Measurements from ENCODE around the gene PIR. TPM values are rescaled to one million over a fixed set of nuclear protein-coding genes. Genes with fewer than 3 reads are reported as not detected.

The PIR gene
- total RNA-seq, 1 experiment from 2014 or later, result 17.1 TPM

DNA sequence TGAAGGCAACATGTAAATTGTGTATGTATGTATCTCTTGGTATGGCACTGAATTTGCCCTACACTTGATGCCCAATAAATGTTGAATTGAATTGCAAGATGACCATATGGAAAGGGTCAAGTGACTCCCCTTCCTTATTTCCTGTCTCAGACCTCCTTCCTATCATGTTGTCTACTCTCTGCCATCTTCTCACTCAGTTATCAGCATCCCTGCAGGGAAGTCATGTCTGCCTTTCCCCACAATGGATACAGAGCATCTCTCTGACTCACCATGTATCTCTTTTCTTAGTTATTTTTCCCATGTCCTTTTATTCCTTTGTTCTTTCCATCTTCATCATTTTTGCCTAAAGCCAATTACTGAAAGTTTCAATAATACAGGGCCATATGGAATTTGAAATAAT is 30.0 kb upstream of the PIR start (continued):
- no peak for TF ChIP-seq CBFB (CRISPR knock-in tag; IDR thresholded peaks at IDR 0.05; ENCODE audit: low read depth)
- no peak for TF ChIP-seq CREM (CRISPR knock-in tag; IDR thresholded peaks at IDR 0.05)
- TF ChIP-seq NFYB (CRISPR knock-in tag; conservative IDR thresholded peaks at IDR 0.05; ENCODE audit: low read depth), result no peak
- no peak for TF ChIP-seq TEAD4 (CRISPR knock-in tag; IDR thresholded peaks at IDR 0.05)
- TF ChIP-seq MYBL2 (CRISPR knock-in tag; IDR thresholded peaks at IDR 0.05), result no peak
- TF ChIP-seq, protein P1, sequence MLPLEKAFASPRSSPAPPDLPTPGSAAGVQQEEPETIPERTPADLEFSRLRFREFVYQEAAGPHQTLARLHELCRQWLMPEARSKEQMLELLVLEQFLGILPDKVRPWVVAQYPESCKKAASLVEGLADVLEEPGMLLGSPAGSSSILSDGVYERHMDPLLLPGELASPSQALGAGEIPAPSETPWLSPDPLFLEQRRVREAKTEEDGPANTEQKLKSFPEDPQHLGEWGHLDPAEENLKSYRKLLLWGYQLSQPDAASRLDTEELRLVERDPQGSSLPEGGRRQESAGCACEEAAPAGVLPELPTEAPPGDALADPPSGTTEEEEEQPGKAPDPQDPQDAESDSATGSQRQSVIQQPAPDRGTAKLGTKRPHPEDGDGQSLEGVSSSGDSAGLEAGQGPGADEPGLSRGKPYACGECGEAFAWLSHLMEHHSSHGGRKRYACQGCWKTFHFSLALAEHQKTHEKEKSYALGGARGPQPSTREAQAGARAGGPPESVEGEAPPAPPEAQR (CRISPR knock-in tag; IDR thresholded peaks at IDR 0.05), result no peak
- TF ChIP-seq IRF2 (CRISPR knock-in tag; IDR thresholded peaks at IDR 0.05; ENCODE audit: borderline replicate concordance, low read depth), result no peak

DNA sequence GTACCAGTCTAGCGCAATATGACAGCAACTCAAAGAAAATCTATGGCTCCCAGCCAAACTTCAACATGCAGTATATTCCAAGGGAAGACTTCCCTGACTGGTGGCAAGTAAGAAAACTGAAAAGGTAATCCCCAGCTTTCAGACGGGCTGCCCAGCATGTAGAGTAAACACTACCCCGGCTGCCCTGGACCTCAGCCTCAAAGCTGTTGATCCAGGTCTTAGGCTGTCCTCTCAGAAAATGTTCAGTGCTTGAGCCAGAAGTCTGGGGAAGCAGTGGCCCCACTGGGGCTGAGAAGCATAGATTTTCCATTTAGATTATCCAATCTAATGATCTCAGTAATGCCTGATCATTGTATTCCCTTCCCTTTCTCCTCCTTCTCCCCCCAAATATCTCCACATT is 29.3 kb upstream of the PIR start:
- ChIA-PET POLR2A (no interaction called here), CTCF (no interaction called here)
- H3K27me3 Mint-ChIP-seq (ENCODE audit: low read depth), result no peaks in the 10 kb centered on the region
- TF ChIP-seq, protein P2, sequence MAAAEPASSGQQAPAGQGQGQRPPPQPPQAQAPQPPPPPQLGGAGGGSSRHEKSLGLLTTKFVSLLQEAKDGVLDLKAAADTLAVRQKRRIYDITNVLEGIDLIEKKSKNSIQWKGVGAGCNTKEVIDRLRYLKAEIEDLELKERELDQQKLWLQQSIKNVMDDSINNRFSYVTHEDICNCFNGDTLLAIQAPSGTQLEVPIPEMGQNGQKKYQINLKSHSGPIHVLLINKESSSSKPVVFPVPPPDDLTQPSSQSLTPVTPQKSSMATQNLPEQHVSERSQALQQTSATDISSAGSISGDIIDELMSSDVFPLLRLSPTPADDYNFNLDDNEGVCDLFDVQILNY (CRISPR knock-in tag; IDR thresholded peaks at IDR 0.05), result no peak
- TF ChIP-seq TEAD4 (CRISPR knock-in tag; IDR thresholded peaks at IDR 0.05), result no peak
- TF ChIP-seq, protein P3, sequence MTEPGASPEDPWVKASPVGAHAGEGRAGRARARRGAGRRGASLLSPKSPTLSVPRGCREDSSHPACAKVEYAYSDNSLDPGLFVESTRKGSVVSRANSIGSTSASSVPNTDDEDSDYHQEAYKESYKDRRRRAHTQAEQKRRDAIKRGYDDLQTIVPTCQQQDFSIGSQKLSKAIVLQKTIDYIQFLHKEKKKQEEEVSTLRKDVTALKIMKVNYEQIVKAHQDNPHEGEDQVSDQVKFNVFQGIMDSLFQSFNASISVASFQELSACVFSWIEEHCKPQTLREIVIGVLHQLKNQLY (CRISPR knock-in tag; IDR thresholded peaks at IDR 0.05), result no peak
- no peak for TF ChIP-seq ZNF138 (CRISPR knock-in tag; conservative IDR thresholded peaks at IDR 0.05)
- TF ChIP-seq NR1H2 (CRISPR knock-in tag; IDR thresholded peaks at IDR 0.05), result no peak
- no peak for ATAC-seq
- no peaks in the 10 kb centered on the region for H3K36me3 Mint-ChIP-seq
- no peak overlapping the region for H3K4me3 Mint-ChIP-seq
- H3K27ac Mint-ChIP-seq, result no peak overlapping the region
- DNase-seq (ENCODE audit: low spot score), result no peak
- H3K9me3 Mint-ChIP-seq, result no peaks in the 10 kb centered on the region
- no peaks in the 10 kb centered on the region for H3K4me1 Mint-ChIP-seq

DNA sequence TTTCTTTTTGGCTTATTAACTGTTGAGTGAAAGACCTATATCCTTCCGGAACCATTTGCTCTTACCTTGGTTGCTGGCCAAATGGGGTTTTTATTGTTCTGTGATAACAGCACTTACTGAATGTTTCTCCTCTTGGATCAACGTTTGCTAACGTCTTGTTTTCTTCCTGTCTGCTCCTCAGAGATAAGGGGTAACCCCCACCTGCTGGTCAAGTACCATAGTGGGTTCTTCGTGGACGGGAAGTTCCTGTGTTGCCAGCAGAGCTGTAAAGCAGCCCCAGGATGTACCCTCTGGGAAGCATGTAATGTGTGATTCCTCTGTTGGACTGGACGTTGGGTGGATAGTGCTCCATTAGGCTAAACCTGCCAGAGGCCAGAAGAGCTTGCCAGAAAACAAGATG is 22.8 kb upstream of the PIR start:
- H3K27ac Mint-ChIP-seq, result no peak overlapping the region
- DNase-seq (ENCODE audit: low spot score), result no peak
- no peaks in the 10 kb centered on the region for H3K27me3 Mint-ChIP-seq (ENCODE audit: low read depth)
- H3K9me3 Mint-ChIP-seq, result no peaks in the 10 kb centered on the region
- H3K4me1 Mint-ChIP-seq, result 0 out of 2 replicates have a peak, but pooled peaks cover 2% of the 10 kb centered on the region
- ChIA-PET POLR2A (no interaction called here), CTCF (no interaction called here)
- no peak for ATAC-seq
- H3K4me3 Mint-ChIP-seq, result no peak overlapping the region
- H3K36me3 Mint-ChIP-seq, result no peaks in the 10 kb centered on the region
- TF ChIP-seq, protein P4, sequence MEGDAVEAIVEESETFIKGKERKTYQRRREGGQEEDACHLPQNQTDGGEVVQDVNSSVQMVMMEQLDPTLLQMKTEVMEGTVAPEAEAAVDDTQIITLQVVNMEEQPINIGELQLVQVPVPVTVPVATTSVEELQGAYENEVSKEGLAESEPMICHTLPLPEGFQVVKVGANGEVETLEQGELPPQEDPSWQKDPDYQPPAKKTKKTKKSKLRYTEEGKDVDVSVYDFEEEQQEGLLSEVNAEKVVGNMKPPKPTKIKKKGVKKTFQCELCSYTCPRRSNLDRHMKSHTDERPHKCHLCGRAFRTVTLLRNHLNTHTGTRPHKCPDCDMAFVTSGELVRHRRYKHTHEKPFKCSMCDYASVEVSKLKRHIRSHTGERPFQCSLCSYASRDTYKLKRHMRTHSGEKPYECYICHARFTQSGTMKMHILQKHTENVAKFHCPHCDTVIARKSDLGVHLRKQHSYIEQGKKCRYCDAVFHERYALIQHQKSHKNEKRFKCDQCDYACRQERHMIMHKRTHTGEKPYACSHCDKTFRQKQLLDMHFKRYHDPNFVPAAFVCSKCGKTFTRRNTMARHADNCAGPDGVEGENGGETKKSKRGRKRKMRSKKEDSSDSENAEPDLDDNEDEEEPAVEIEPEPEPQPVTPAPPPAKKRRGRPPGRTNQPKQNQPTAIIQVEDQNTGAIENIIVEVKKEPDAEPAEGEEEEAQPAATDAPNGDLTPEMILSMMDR (IDR thresholded peaks at IDR 0.05), result no peak
- TF ChIP-seq, protein P5, sequence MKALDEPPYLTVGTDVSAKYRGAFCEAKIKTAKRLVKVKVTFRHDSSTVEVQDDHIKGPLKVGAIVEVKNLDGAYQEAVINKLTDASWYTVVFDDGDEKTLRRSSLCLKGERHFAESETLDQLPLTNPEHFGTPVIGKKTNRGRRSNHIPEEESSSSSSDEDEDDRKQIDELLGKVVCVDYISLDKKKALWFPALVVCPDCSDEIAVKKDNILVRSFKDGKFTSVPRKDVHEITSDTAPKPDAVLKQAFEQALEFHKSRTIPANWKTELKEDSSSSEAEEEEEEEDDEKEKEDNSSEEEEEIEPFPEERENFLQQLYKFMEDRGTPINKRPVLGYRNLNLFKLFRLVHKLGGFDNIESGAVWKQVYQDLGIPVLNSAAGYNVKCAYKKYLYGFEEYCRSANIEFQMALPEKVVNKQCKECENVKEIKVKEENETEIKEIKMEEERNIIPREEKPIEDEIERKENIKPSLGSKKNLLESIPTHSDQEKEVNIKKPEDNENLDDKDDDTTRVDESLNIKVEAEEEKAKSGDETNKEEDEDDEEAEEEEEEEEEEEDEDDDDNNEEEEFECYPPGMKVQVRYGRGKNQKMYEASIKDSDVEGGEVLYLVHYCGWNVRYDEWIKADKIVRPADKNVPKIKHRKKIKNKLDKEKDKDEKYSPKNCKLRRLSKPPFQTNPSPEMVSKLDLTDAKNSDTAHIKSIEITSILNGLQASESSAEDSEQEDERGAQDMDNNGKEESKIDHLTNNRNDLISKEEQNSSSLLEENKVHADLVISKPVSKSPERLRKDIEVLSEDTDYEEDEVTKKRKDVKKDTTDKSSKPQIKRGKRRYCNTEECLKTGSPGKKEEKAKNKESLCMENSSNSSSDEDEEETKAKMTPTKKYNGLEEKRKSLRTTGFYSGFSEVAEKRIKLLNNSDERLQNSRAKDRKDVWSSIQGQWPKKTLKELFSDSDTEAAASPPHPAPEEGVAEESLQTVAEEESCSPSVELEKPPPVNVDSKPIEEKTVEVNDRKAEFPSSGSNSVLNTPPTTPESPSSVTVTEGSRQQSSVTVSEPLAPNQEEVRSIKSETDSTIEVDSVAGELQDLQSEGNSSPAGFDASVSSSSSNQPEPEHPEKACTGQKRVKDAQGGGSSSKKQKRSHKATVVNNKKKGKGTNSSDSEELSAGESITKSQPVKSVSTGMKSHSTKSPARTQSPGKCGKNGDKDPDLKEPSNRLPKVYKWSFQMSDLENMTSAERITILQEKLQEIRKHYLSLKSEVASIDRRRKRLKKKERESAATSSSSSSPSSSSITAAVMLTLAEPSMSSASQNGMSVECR (CRISPR knock-in tag; IDR thresholded peaks at IDR 0.05; ENCODE audit: borderline replicate concordance), result no peak
- TF ChIP-seq, protein P6, sequence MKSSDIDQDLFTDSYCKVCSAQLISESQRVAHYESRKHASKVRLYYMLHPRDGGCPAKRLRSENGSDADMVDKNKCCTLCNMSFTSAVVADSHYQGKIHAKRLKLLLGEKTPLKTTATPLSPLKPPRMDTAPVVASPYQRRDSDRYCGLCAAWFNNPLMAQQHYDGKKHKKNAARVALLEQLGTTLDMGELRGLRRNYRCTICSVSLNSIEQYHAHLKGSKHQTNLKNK (CRISPR knock-in tag; IDR thresholded peaks at IDR 0.05), result no peak
- TF ChIP-seq IRF2 (CRISPR knock-in tag; IDR thresholded peaks at IDR 0.05; ENCODE audit: borderline replicate concordance, low read depth) (no peak), SMAD4 (CRISPR knock-in tag; IDR thresholded peaks at IDR 0.05) (no peak), ZNF232 (CRISPR knock-in tag; IDR thresholded peaks at IDR 0.05) (no peak), JUN (CRISPR knock-in tag; IDR thresholded peaks at IDR 0.05) (no peak), FOXJ3 (CRISPR knock-in tag; IDR thresholded peaks at IDR 0.05; ENCODE audit: borderline replicate concordance) (no peak)
- TF ChIP-seq, protein P7, sequence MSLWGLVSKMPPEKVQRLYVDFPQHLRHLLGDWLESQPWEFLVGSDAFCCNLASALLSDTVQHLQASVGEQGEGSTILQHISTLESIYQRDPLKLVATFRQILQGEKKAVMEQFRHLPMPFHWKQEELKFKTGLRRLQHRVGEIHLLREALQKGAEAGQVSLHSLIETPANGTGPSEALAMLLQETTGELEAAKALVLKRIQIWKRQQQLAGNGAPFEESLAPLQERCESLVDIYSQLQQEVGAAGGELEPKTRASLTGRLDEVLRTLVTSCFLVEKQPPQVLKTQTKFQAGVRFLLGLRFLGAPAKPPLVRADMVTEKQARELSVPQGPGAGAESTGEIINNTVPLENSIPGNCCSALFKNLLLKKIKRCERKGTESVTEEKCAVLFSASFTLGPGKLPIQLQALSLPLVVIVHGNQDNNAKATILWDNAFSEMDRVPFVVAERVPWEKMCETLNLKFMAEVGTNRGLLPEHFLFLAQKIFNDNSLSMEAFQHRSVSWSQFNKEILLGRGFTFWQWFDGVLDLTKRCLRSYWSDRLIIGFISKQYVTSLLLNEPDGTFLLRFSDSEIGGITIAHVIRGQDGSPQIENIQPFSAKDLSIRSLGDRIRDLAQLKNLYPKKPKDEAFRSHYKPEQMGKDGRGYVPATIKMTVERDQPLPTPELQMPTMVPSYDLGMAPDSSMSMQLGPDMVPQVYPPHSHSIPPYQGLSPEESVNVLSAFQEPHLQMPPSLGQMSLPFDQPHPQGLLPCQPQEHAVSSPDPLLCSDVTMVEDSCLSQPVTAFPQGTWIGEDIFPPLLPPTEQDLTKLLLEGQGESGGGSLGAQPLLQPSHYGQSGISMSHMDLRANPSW (CRISPR knock-in tag; conservative IDR thresholded peaks at IDR 0.05; ENCODE audit: low read depth), result no peak
- TF ChIP-seq, protein P2 (CRISPR knock-in tag; IDR thresholded peaks at IDR 0.05), result no peak

All from WTC11 (cell line).